GM13976 (cell line): ENCODE results near the gene DNAH6.

Experiments
- DNase-seq: peaks from one replicate; pipeline ENCODE4 v3.0.0; 2012; ENCODE audit warnings: low spot score
- in situ Hi-C: fragments of 300-500 bp; cut with MboI; formaldehyde crosslinking; loops from one replicate; pipeline ENCODE4 v1.12.0; 2022; ENCODE audit warnings: low sequenced_read_pairs, mixed read lengths, inconsistent platforms; ENCODE audit not compliant: unreplicated experiment
- TF ChIP-seq, protein P1 (sequence below): IDR thresholded peaks from 2 replicates; pipeline ENCODE4 v1.5.1; 2012; ENCODE audit warnings: borderline replicate concordance, mild to moderate bottlenecking; ENCODE audit not compliant: insufficient read depth; ENCODE audit errors: extremely low read depth, missing control alignments, control extremely low read depth

The DNAH6 gene

DNA sequence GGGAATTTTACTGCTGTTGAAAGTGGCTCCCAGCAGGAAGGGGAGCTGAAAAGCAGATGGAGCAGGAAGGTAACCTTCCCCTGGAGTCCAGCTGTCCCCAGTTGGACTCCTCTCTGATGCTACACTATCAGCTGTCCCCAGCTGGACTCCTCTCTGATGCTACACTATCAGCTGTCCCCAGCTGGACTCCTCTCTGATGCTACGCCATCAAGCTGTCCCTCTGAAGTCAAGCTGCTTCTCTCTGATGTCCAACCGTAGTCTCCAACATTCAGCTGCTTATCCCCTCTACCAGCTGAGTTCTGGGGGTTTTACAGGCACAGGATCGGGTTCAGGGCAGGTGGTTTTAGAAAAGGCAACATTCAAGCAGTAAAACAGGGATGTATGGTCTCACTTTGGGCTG is 37.4 kb upstream of the DNAH6 start:
- in situ Hi-C loops = loop anchor here (25.0 kb wide), 1 partner anchor 808 kb away; no protein-coding TSS in a partner anchor
- TF ChIP-seq, protein P1, sequence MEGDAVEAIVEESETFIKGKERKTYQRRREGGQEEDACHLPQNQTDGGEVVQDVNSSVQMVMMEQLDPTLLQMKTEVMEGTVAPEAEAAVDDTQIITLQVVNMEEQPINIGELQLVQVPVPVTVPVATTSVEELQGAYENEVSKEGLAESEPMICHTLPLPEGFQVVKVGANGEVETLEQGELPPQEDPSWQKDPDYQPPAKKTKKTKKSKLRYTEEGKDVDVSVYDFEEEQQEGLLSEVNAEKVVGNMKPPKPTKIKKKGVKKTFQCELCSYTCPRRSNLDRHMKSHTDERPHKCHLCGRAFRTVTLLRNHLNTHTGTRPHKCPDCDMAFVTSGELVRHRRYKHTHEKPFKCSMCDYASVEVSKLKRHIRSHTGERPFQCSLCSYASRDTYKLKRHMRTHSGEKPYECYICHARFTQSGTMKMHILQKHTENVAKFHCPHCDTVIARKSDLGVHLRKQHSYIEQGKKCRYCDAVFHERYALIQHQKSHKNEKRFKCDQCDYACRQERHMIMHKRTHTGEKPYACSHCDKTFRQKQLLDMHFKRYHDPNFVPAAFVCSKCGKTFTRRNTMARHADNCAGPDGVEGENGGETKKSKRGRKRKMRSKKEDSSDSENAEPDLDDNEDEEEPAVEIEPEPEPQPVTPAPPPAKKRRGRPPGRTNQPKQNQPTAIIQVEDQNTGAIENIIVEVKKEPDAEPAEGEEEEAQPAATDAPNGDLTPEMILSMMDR = no peak

DNA sequence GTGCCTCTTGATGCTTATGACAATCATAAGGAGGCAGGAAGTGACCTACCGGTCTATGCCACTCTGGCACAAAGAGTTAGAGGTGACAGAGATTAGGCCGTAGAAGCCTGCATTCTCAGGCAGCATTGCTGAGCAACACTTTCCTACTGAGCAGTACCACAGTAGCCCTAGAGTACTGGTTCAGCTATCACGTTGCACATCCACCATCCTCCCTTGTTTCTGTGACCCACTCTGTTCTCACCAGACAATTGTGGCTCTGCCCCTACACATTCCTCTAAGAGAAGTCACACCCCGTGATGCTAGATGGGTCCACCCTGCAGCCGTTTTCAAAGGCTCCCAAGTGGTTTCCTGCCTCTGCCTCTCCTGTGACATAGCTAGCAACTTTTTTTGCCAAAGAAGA is 34.6 kb upstream of the DNAH6 start:
- in situ Hi-C loops = loop anchor here (25.0 kb wide), 1 partner anchor 806 kb away; no protein-coding TSS in a partner anchor
- no peak for DNase-seq
- TF ChIP-seq, protein P1 = no peak

More for the DNA sequence above, 37.4 kb upstream of the DNAH6 start:
- DNase-seq = no peak

DNA sequence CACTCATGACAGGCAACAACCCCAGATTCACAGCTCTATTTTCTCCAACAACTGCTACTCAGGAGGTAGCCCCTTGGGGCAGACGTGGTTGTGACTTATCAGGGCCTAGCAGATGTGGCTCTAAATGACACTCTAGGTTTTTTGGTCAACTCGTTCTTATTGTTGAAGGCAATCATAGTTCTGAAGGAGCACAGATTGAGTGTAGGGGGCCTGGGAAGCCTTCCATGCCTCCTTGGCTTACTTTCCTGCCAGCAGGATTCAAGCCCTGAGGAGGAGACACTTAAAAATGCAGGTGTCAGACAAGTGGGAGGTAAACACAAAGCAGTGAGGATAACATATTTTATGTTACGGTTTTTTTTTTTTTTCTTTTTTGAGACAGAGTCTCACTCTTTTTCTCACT is 33.7 kb upstream of the DNAH6 start:
- in situ Hi-C loops = loop anchor here (25.0 kb wide), 1 partner anchor 805 kb away; no protein-coding TSS in a partner anchor
- DNase-seq = no peak

DNA sequence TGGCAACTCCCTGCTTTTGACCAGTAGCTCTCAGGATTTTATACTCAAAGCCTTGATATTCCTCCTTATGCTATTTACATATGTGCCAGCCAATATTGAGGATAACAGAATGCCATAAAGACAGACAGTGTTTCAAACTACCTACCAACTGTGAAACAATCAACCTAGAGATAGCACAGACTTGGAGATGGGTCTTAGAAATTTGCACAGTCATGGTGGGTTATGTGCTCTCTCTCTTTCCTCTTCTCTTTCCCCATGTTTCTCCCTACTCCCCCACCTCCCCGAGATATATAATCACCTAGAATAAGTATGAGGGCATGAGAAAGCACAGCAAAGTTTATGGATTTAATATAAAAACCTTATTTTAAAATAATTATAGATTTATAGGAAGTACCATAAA is 33.0 kb upstream of the DNAH6 start:
- in situ Hi-C loops = loop anchor here (25.0 kb wide), 1 partner anchor 804 kb away; no protein-coding TSS in a partner anchor
- TF ChIP-seq, protein P1 = no peak
- DNase-seq = no peak

More for the DNA sequence above, 33.7 kb upstream of the DNAH6 start:
- TF ChIP-seq, protein P1 = no peak

DNA sequence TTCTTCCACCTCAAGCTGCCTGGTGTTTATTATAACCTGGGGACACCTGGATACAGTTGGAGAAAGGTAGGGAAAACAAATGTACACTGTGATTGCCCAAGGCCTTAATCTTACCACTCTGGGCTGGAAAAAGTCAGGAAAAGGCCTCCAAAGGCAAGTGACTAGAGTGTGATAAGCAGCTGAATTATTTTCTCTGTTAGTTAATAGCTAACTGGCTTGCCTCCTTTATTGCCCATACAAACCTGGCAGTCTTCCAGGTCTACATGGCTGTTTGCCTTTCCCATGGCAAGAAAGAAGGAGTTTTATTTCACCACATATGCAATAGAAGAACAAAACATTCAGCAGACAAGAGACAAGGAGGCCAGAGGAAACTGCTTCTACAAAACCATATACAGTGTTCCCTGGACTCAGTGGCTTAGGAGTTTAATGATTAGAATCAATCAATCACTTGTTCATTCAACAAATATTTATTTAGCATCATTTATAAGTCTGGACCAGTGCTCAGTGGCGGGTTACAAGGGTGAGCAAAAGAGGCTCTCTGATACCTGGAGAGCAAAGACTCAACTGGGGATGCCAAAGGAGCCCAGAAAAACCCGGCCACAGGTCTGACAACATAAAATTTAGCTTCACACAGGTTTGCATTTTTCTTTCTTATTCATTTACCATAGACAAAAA is 29.7 kb upstream of the DNAH6 start:
- TF ChIP-seq, protein P1 = no peak
- DNase-seq = no peak
- in situ Hi-C loops = loop anchor here (25.0 kb wide), 1 partner anchor 801 kb away; no protein-coding TSS in a partner anchor

DNA sequence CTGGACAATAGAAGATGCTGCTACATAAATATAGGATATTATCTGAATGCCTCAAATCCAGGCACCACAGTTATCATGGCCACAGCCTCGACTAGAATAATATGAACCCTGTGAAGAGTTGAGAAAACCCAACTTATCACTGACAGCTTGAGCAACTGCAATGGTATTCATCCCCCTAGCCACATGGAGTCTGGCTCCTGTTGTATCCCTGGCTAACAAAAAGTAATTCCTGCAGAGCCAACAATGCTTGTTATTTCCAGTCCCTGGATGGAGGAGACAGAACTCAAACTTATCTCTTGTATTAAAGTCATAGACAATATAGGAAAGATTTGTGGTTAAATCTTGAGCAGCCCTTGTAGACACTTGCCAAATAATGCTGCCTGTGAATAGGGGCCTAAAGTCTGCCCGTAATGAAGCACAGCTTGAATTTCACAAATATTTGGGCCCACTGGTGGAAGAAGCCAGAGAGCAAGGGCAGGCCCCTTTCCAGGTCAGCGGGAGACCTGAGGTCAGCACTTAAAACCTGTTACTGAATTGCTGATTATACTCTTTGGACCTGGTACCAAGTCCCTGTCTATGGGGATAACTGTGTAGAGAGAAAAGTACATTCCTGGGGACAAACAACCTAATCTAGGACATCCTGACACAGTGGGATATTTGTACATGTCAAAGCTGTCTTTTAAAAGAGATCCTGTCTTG is 28.9 kb upstream of the DNAH6 start:
- in situ Hi-C loops = loop anchor here (25.0 kb wide), 1 partner anchor 800 kb away; no protein-coding TSS in a partner anchor
- no peak for DNase-seq
- TF ChIP-seq, protein P1 = no peak
